Measurements from ENCODE around the gene SH2D4B. TPM values are rescaled to one million over a fixed set of nuclear protein-coding genes. Genes with fewer than 3 reads are reported as not detected.

SH2D4B gene
- total RNA-seq, 1 experiment from 2014 or later, result 0.07 TPM

GRCh38 chr10:80670774-80671173 lies 133.1 kb downstream of the SH2D4B start:
- Histone ChIP-seq H2AK5ac (ENCODE audit: insufficient read length, low read length) (no peak overlapping the region), H2BK120ac (ENCODE audit: low read depth, low read length, poor library complexity, severe bottlenecking) (no peak overlapping the region), H3K4me2 (ENCODE audit: insufficient read depth, insufficient read length, low read length) (no peak overlapping the region), H3K79me2 (ENCODE audit: insufficient read depth, low read length) (no peaks in the 10 kb centered on the region), H3K79me1 (ENCODE audit: insufficient read depth, low read depth, low read length, poor library complexity, severe bottlenecking) (no peaks in the 10 kb centered on the region), H2BK20ac (ENCODE audit: low read depth, low read length, poor library complexity, severe bottlenecking) (no peak overlapping the region), H2BK15ac (ENCODE audit: low read depth, low read length) (no peak overlapping the region), H2AFZ (ENCODE audit: low read length) (no peak overlapping the region), H3K27ac (ENCODE audit: insufficient read length, low read depth, low read length) (no peak overlapping the region), H3K14ac (ENCODE audit: insufficient read depth, low read length) (no peak overlapping the region), H3T11ph (ENCODE audit: low read length) (no peak overlapping the region), H4K91ac (ENCODE audit: insufficient read length, low read depth, low read length) (no peak overlapping the region), H3K9ac (ENCODE audit: extremely low read depth, insufficient read length, low read length) (no peak overlapping the region), H3K23me2 (ENCODE audit: insufficient read length, low read depth, low read length, poor library complexity, severe bottlenecking) (no peaks in the 10 kb centered on the region), H3K27me3 (ENCODE audit: insufficient read depth, low read length) (no peaks in the 10 kb centered on the region), H2BK12ac (ENCODE audit: insufficient read length, low read depth, low read length) (no peak overlapping the region), H3K9me3 (ENCODE audit: control insufficient read depth, low read depth, low read length) (no peaks in the 10 kb centered on the region), H4K8ac (replicated peaks; ENCODE audit: insufficient read length, low read depth, low read length) (no peak overlapping the region), H4K20me1 (ENCODE audit: control insufficient read depth, insufficient read depth, insufficient read length) (no peaks in the 10 kb centered on the region), H3K4me1 (ENCODE audit: insufficient read depth, low read length) (no peaks in the 10 kb centered on the region), H2BK5ac (ENCODE audit: insufficient read length, low read length) (no peak overlapping the region), H3K56ac (ENCODE audit: insufficient read length, low read depth, low read length) (no peak overlapping the region), H3K4ac (ENCODE audit: low read depth, low read length) (no peak overlapping the region), H4K5ac (ENCODE audit: insufficient read length, low read depth, low read length) (no peak overlapping the region), H3K23ac (ENCODE audit: insufficient read length, low read depth, low read length) (no peak overlapping the region), H3K18ac (ENCODE audit: insufficient read length, low read depth, low read length) (no peak overlapping the region)
- no CpG with 5 or more reads among the region's 6 CpGs for WGBS (ENCODE audit: extremely low coverage, insufficient read length, low lambda C conversion rate)
- no peaks in the 10 kb centered on the region; a peak in 1 of 5 replicates for H3K9me3 Mint-ChIP-seq
- no peak overlapping the region for H3K4me3 Mint-ChIP-seq
- no peaks in the 10 kb centered on the region for H3K36me3 Mint-ChIP-seq (ENCODE audit: insufficient read depth in 1 of 3, low read depth in 3 of 3)
- no peak for DNase-seq
- H3K27ac Mint-ChIP-seq, result no peak overlapping the region; a peak in 1 of 7 replicates
- H3K4me1 Mint-ChIP-seq, result no peaks in the 10 kb centered on the region
- TF ChIP-seq CTCF (conservative IDR thresholded peaks at IDR 0.05), result no peak
- peaks cover 2% of the 10 kb centered on the region; the same call in 1 of the 2 replicates for H3K27me3 Mint-ChIP-seq (ENCODE audit: low read depth)
